Neural progenitor cell (in vitro differentiated cells): Measurements from ENCODE around the gene ADARB2. TPM values are rescaled to one million over a fixed set of nuclear protein-coding genes. Genes with fewer than 3 reads are reported as not detected.

Source experiments
- DNase-seq: peaks from one replicate; pipeline ENCODE4 v3.0.0-alpha.2; 2016; ENCODE audit warnings: low spot score
- H2AFZ ChIP-seq: fragments of 200-600 bp; sonication (generic); replicated peaks from 2 replicates; pipeline ENCODE4 v1.6.1; 2016; ENCODE audit warnings: antibody characterized with exemption
- H3F3A ChIP-seq: fragments of 200-600 bp; sonication (generic); 2 replicates; pipeline ENCODE4 v1.6.1; 2016; ENCODE audit warnings: antibody characterized with exemption, low read depth
- H3K27ac ChIP-seq: fragments of 200-600 bp; sonication (generic); 2 replicates; pipeline ENCODE4 v1.5.1; 2016; ENCODE audit warnings: mild to moderate bottlenecking
- H3K27me3 ChIP-seq: fragments of 200-600 bp; sonication (generic); 2 replicates; pipeline ENCODE4 v1.6.1; 2016; ENCODE audit warnings: mild to moderate bottlenecking, moderate library complexity
- H3K36me3 ChIP-seq: fragments of 200-600 bp; sonication (generic); 2 replicates; pipeline ENCODE4 v1.5.1; 2016
- H3K4me1 ChIP-seq: fragments of 200-600 bp; sonication (generic); 2 replicates; pipeline ENCODE4 v1.6.1; 2016; ENCODE audit warnings: mixed run types
- H3K4me2 ChIP-seq: fragments of 200-600 bp; sonication (generic); 2 replicates; pipeline ENCODE4 v1.6.1; 2016
- H3K4me3 ChIP-seq: fragments of 200-600 bp; sonication (generic); 2 replicates; pipeline ENCODE4 v1.5.1; 2016
- H3K79me2 ChIP-seq: fragments of 200-600 bp; sonication (generic); 2 replicates; pipeline ENCODE4 v1.6.1; 2016; ENCODE audit warnings: low read depth
- H3K9ac ChIP-seq: fragments of 200-600 bp; sonication (generic); 2 replicates; pipeline ENCODE4 v1.6.1; 2016
- H3K9me3 ChIP-seq: fragments of 200-600 bp; sonication (generic); 2 replicates; pipeline ENCODE4 v1.5.1; 2016; ENCODE audit warnings: low read depth
- H4K20me1 ChIP-seq: fragments of 200-600 bp; sonication (generic); 2 replicates; pipeline ENCODE4 v1.6.1; 2016; ENCODE audit warnings: low read depth
- H3K27ac Mint-ChIP-seq: 3 replicates; pipeline ENCODE4 v1.8.0; 2021; ENCODE audit warnings: mixed read lengths
- H3K27me3 Mint-ChIP-seq: 2 replicates; pipeline ENCODE4 v1.8.0; 2022; ENCODE audit warnings: low read depth, mild to moderate bottlenecking, inconsistent platforms, moderate library complexity, mixed read lengths; ENCODE audit not compliant: insufficient read depth
- H3K36me3 Mint-ChIP-seq: 3 replicates; pipeline ENCODE4 v1.8.0; 2021; ENCODE audit warnings: mixed read lengths
- H3K4me1 Mint-ChIP-seq: 3 replicates; pipeline ENCODE4 v1.8.0; 2021; ENCODE audit warnings: mixed read lengths
- H3K4me3 Mint-ChIP-seq: 3 replicates; pipeline ENCODE4 v1.8.0; 2021; ENCODE audit warnings: mild to moderate bottlenecking, moderate library complexity, mixed read lengths
- H3K9me3 Mint-ChIP-seq: 3 replicates; pipeline ENCODE4 v1.8.0; 2020; ENCODE audit warnings: mixed read lengths
- CTCF ChIP-seq: fragments of 200-600 bp; sonication (generic); IDR thresholded peaks from 2 replicates; pipeline ENCODE4 v1.5.1; 2017; ENCODE audit warnings: antibody characterized with exemption, mild to moderate bottlenecking
- EZH2 ChIP-seq: fragments of 200-600 bp; sonication (generic); IDR thresholded peaks from 2 replicates; pipeline ENCODE4 v1.6.1; 2017; ENCODE audit warnings: antibody characterized with exemption, mild to moderate bottlenecking, moderate library complexity
- EZH2phosphoT487 ChIP-seq: fragments of 200-600 bp; sonication (generic); IDR thresholded peaks from 2 replicates; pipeline ENCODE4 v1.6.1; 2017; ENCODE audit warnings: antibody characterized with exemption
- total RNA-seq: library from RNA; depleted of rRNA; stranded (reverse); fragments of >200 nt; gene quantifications from 2 replicates; pipeline ENCODE4 v1.2.3, GENCODE V29; 2015; ENCODE audit warnings: low replicate concordance

Gene ADARB2
- total RNA-seq, 1 donor from 2014 or later = not detected

- H3K79me2 ChIP-seq = no peaks in the 10 kb centered on the region
- no peak overlapping the region for H3K4me2 ChIP-seq
- H3K27me3 Mint-ChIP-seq = peaks cover 12% of the 10 kb centered on the region
- peaks cover 28% of the 10 kb centered on the region for H3K4me1 Mint-ChIP-seq
- H3K4me3 ChIP-seq = no peak overlapping the region
- H4K20me1 ChIP-seq = no peaks in the 10 kb centered on the region
- H3F3A ChIP-seq = no peaks in the 10 kb centered on the region
- no peak overlapping the region for H3K4me3 Mint-ChIP-seq
- peaks cover 3% of the 10 kb centered on the region for H3K9me3 Mint-ChIP-seq
- no peaks in the 10 kb centered on the region for H3K36me3 Mint-ChIP-seq
- H3K9ac ChIP-seq = no peak overlapping the region
- no peak overlapping the region for H2AFZ ChIP-seq
- no peaks in the 10 kb centered on the region for H3K27me3 ChIP-seq
- no peak for DNase-seq
- no peak overlapping the region for H3K27ac ChIP-seq
- peaks cover 9% of the 10 kb centered on the region for H3K4me1 ChIP-seq
- H3K36me3 ChIP-seq = no peaks in the 10 kb centered on the region
- no peak overlapping the region for H3K27ac Mint-ChIP-seq
- H3K9me3 ChIP-seq = no peaks in the 10 kb centered on the region
- TF ChIP-seq EZH2phosphoT487 (no peak), EZH2 (no peak), CTCF (no peak)
Observed at GRCh38 chr10:1404323-1405260, 332.7 kb downstream of the ADARB2 start.

- H3K4me1 ChIP-seq = peaks cover 9% of the 10 kb centered on the region
- no peaks in the 10 kb centered on the region for H4K20me1 ChIP-seq
- H3F3A ChIP-seq = no peaks in the 10 kb centered on the region
- TF ChIP-seq CTCF (peak; percentile 45), EZH2 (no peak), EZH2phosphoT487 (no peak)
- H3K4me3 ChIP-seq = no peak overlapping the region
- no peak overlapping the region for H3K9ac ChIP-seq
- H3K36me3 ChIP-seq = no peaks in the 10 kb centered on the region
- DNase-seq = peak; percentile 34
- H3K4me3 Mint-ChIP-seq = no peak overlapping the region
- H3K9me3 Mint-ChIP-seq = peaks cover 4% of the 10 kb centered on the region
- no peak overlapping the region for H2AFZ ChIP-seq
- H3K27ac ChIP-seq = no peak overlapping the region
- no peaks in the 10 kb centered on the region for H3K27me3 ChIP-seq
- peaks cover 12% of the 10 kb centered on the region for H3K27me3 Mint-ChIP-seq
- no peaks in the 10 kb centered on the region for H3K9me3 ChIP-seq
- no peak overlapping the region for H3K4me2 ChIP-seq
- H3K79me2 ChIP-seq = no peaks in the 10 kb centered on the region
- H3K36me3 Mint-ChIP-seq = no peaks in the 10 kb centered on the region
- H3K4me1 Mint-ChIP-seq = peaks cover 37% of the 10 kb centered on the region
- H3K27ac Mint-ChIP-seq = no peak overlapping the region
Observed at GRCh38 chr10:1403508-1404322, 333.6 kb downstream of the ADARB2 start.

DNA sequence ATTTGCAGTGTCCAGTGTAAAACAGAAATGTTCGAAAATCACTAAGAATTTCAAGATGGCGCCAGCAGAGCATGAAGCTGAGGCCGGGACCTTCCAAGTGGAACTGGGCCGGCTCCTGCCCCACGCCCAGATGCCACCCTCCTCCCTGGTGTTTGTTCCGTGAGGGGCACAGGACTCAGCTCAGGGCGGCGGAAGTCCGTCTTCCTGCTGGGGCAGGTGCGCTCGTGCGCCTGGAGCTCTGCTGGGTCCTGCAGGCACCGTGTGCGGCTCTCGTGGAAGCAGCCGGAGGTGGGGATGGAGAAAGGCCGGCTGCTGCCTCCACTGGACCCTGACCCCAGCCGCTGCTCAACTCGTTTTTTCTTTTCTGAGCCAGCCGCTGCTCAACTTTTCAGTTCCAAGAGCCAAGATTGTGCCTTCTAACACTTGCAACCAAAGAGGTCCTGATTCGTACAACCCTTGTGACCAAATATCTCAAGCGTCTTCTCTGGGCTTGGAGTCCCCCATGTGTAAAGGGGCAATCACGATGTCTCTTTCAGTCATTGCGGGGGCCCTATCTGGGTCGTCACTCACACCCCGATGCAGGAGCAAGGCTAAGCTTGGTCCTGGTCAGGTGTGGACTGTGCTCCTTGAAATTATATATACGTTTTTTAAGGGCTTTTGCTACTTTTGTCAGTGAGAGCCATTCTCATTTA is 334.4 kb downstream of the ADARB2 start:
- no peaks in the 10 kb centered on the region for H3K79me2 ChIP-seq
- H3K27ac Mint-ChIP-seq = peak overlapping the region; percentile 57
- H3K4me1 ChIP-seq = peaks cover 9% of the 10 kb centered on the region
- no peak overlapping the region for H2AFZ ChIP-seq
- TF ChIP-seq EZH2phosphoT487 (no peak), EZH2 (no peak), CTCF (no peak)
- H3K27ac ChIP-seq = no peak overlapping the region
- DNase-seq = no peak
- H3K9me3 Mint-ChIP-seq = peaks cover 4% of the 10 kb centered on the region
- no peak overlapping the region for H3K4me3 Mint-ChIP-seq
- no peak overlapping the region for H3K4me2 ChIP-seq
- peaks cover 12% of the 10 kb centered on the region for H3K27me3 Mint-ChIP-seq
- H4K20me1 ChIP-seq = no peaks in the 10 kb centered on the region
- no peaks in the 10 kb centered on the region for H3F3A ChIP-seq
- H3K36me3 Mint-ChIP-seq = no peaks in the 10 kb centered on the region
- no peaks in the 10 kb centered on the region for H3K36me3 ChIP-seq
- H3K9ac ChIP-seq = no peak overlapping the region
- no peaks in the 10 kb centered on the region for H3K9me3 ChIP-seq
- H3K4me1 Mint-ChIP-seq = peaks cover 37% of the 10 kb centered on the region
- no peak overlapping the region for H3K4me3 ChIP-seq
- H3K27me3 ChIP-seq = no peaks in the 10 kb centered on the region
